SK-N-SH (cell line): ENCODE data around the gene RRM2. TPM values are rescaled to one million over a fixed set of nuclear protein-coding genes. Genes with fewer than 3 reads are reported as not detected.

Experiments
- CTCF ChIA-PET: fragments of 300-600, 350-600 bp; formaldehyde crosslinking; extraction: SDS; loops from one replicate; lab custom pipeline; 2021; lab: Yijun Ruan, JAX
- POLR2A ChIA-PET: fragments of 350-600 bp; sonication (Branson Sonifier 250); formaldehyde crosslinking; extraction: SDS; loops from one replicate; lab custom pipeline; 2020; ENCODE audit warnings: antibody characterized with exemption, inconsistent platforms; lab: Yijun Ruan, JAX
- DNase-seq: peaks from one replicate; pipeline ENCODE4 v3.0.0; 2012
- H2AFZ ChIP-seq: fragments of 200-600 bp; sonication (generic); 2 replicates; pipeline ENCODE4 v1.8.1; 2016; ENCODE audit warnings: antibody characterized with exemption, mild to moderate bottlenecking, low read depth
- H3F3A ChIP-seq: fragments of 200-600 bp; sonication (generic); replicated peaks from 2 replicates; pipeline ENCODE3; 2016; ENCODE audit warnings: antibody characterized with exemption, mild to moderate bottlenecking; ENCODE audit not compliant: insufficient read depth
- H3K27ac ChIP-seq, 2 experiments: fragments of 200-500 bp in 1 of 2; fragments of 200-600 bp in 1 of 2; sonication (Bioruptor generic) in 1 of 2; sonication (generic), shearing (Covaris generic) in 1 of 2; 2 replicates each; pipeline versions ENCODE4 v1.5.1 to v1.6.1; 2014 to 2016; ENCODE audit warnings: low read depth in 2 of 2, inconsistent platforms in 1 of 2, low read length in 1 of 2, mild to moderate bottlenecking in 1 of 2, mixed read lengths in 1 of 2
- H3K27me3 ChIP-seq: fragments of 200-600 bp; sonication (generic), shearing (Covaris generic); 2 replicates; pipeline ENCODE4 v1.6.1; 2016; ENCODE audit warnings: mixed run types; ENCODE audit not compliant: insufficient read depth
- H3K36me3 ChIP-seq, 2 experiments: fragments of 200-500 bp in 1 of 2; fragments of 200-600 bp in 1 of 2; sonication (Bioruptor generic) in 1 of 2; sonication (generic) in 1 of 2; replicated peaks in 1 of 2; 2 replicates each; pipeline versions ENCODE3 to v1.5.1; 2014 to 2016; ENCODE audit warnings: low read length in 1 of 2, mild to moderate bottlenecking in 1 of 2; ENCODE audit not compliant: insufficient read depth in 2 of 2, control insufficient read depth in 1 of 2
- H3K4me1 ChIP-seq, 2 experiments: fragments of 200-500 bp in 1 of 2; fragments of 200-600 bp in 1 of 2; sonication (Bioruptor generic) in 1 of 2; sonication (generic), shearing (Covaris generic) in 1 of 2; 2 replicates each; pipeline versions ENCODE4 v1.5.1 to v1.6.1; 2014 to 2016; ENCODE audit warnings: low read depth in 1 of 2, low read length in 1 of 2, mixed run types in 1 of 2; ENCODE audit not compliant: insufficient read depth in 2 of 2, control insufficient read depth in 1 of 2
- H3K4me2 ChIP-seq: fragments of 200-600 bp; sonication (generic), shearing (Covaris generic); 2 replicates; pipeline ENCODE4 v1.6.1; 2017; ENCODE audit warnings: mixed run types
- H3K4me3 ChIP-seq, 2 experiments: fragments of 200-500 bp in 1 of 2; fragments of 200-600 bp in 1 of 2; sonication (Bioruptor generic) in 1 of 2; sonication (generic), shearing (Covaris generic) in 1 of 2; 2 replicates each; pipeline versions ENCODE4 v1.5.1 to v1.8.1; 2014 to 2016; ENCODE audit warnings: low read depth in 2 of 2, inconsistent platforms in 1 of 2, low read length in 1 of 2, mild to moderate bottlenecking in 1 of 2, mixed read lengths in 1 of 2, moderate library complexity in 1 of 2
- H3K79me2 ChIP-seq: fragments of 200-600 bp; sonication (generic); 2 replicates; pipeline ENCODE4 v1.8.1; 2017; ENCODE audit warnings: mild to moderate bottlenecking; ENCODE audit not compliant: insufficient read depth
- H3K9ac ChIP-seq: fragments of 200-600 bp; sonication (generic); 2 replicates; pipeline ENCODE4 v1.6.1; 2017; ENCODE audit warnings: mixed run types
- H3K9me2 ChIP-seq: fragments of 200-600 bp; sonication (generic); 2 replicates; pipeline ENCODE4 v1.6.1; 2017; ENCODE audit warnings: mixed run types
- H3K9me3 ChIP-seq: fragments of 200-600 bp; sonication (generic); 2 replicates; pipeline ENCODE4 v1.6.1; 2017; ENCODE audit warnings: mixed run types, mild to moderate bottlenecking, moderate library complexity
- H4K20me1 ChIP-seq: fragments of 200-600 bp; sonication (generic); 2 replicates; pipeline ENCODE4 v1.6.1; 2017; ENCODE audit warnings: mild to moderate bottlenecking, mixed run types; ENCODE audit not compliant: insufficient read depth
- ELF1 ChIP-seq: IDR thresholded peaks from 2 replicates; pipeline ENCODE4 v1.4.0; 2012
- EP300 ChIP-seq, 2 experiments: IDR thresholded peaks; 2 replicates each; pipeline versions ENCODE4 v1.4.0 to v1.6.1; 2012; ENCODE audit warnings: borderline replicate concordance in 1 of 2, low read depth in 1 of 2, low read length in 1 of 2
- FOXM1 ChIP-seq: IDR thresholded peaks from 2 replicates; pipeline ENCODE4 v1.4.0; 2012; ENCODE audit warnings: low read depth, mild to moderate bottlenecking
- JUND ChIP-seq: IDR thresholded peaks from 2 replicates; pipeline ENCODE4 v1.4.0; 2012
- MEF2A ChIP-seq: IDR thresholded peaks from 2 replicates; pipeline ENCODE4 v1.4.0; 2012; ENCODE audit warnings: low read depth, borderline replicate concordance
- MXI1 ChIP-seq: IDR thresholded peaks from 2 replicates; pipeline ENCODE4 v1.6.1; 2012; ENCODE audit warnings: mild to moderate bottlenecking, low read depth, low read length, improper control_type of control experiment
- NFIC ChIP-seq: IDR thresholded peaks from 2 replicates; pipeline ENCODE4 v1.4.0; 2012; ENCODE audit warnings: borderline replicate concordance
- PBX3 ChIP-seq: IDR thresholded peaks from 2 replicates; pipeline ENCODE4; 2012
- RCOR1 ChIP-seq: fragments of 150-350 bp; IDR thresholded peaks from 2 replicates; pipeline ENCODE4 v1.6.1; 2017; ENCODE audit warnings: antibody characterized with exemption, low read length
- WGBS: methylation state at CpG from one replicate; pipeline ENCODE4 v1.1.6; 2017; ENCODE audit warnings: low lambda C conversion rate; 5-methylcytosine and 5-hydroxymethylcytosine counted together
- polyA plus RNA-seq, 3 experiments: library from polyadenylated mRNA; depleted of rRNA; stranded (reverse); fragments of >200 nt; gene quantifications; 2 replicates each; pipeline ENCODE4 v1.2.3, GENCODE V29; 2012
- TF ChIP-seq, protein P1 (sequence below): fragments of 150-350 bp; IDR thresholded peaks from 2 replicates; pipeline ENCODE4 v1.6.1; 2017; ENCODE audit warnings: antibody characterized with exemption, low read length, low read depth, borderline replicate concordance

RRM2 gene
- polyA plus RNA-seq, 1 of the 3 experiments (the other 2 are of a cell fraction) = 38.9 TPM

GRCh38 chr2:10125842-10126631 is 3.5 kb downstream of the RRM2 start:
- Histone ChIP-seq H3K9me2 (no peaks in the 10 kb centered on the region), H3K79me2 (peaks cover 96% of the 10 kb centered on the region)
- no peak for DNase-seq
- CTCF ChIA-PET = interaction anchor here (0.8 to 24.5 kb wide), 19 partner anchors 15 to 534 kb away, joined by 3 to 413 read pairs (median 13); partner anchors contain the start of gene HPCAL1
- TF ChIP-seq ELF1 = no peak
- no peak for TF ChIP-seq FOXM1
- no peak for TF ChIP-seq MEF2A
- no peak for TF ChIP-seq NFIC
- TF ChIP-seq PBX3 = no peak
- no peak for TF ChIP-seq JUND
- no peak for TF ChIP-seq MXI1
- no peak for TF ChIP-seq RCOR1
- TF ChIP-seq EP300 (IDR thresholded peaks at IDR 0.05; ENCODE audit: borderline replicate concordance in 1 of 2, low read depth in 1 of 2, low read length in 1 of 2) = no peak
- TF ChIP-seq, all 33 proteins: peak for 0
- peak overlapping the region in 1 of 2 experiments; percentile 76; a peak in 1 of 4 replicates for H3K27ac ChIP-seq
- H3K4me2 ChIP-seq = no peak overlapping the region
- no peaks in the 10 kb centered on the region for H3K9me3 ChIP-seq
- no peak overlapping the region; the same call in 1 of the 2 replicates for H2AFZ ChIP-seq
- H3K36me3 ChIP-seq = peaks cover 14 to 33% of the 10 kb centered on the region in 2 experiments
- H4K20me1 ChIP-seq = peaks cover 15% of the 10 kb centered on the region; the same call in 1 of the 2 replicates
- POLR2A ChIA-PET = interaction anchor here (0.7 to 4.7 kb wide), 5 partner anchors 160 to 321 kb away, joined by 3 to 25 read pairs (median 4); no protein-coding TSS in a partner anchor
- H3F3A ChIP-seq = peaks cover 16% of the 10 kb centered on the region
- H3K4me1 ChIP-seq = peaks cover 12 to 34% of the 10 kb centered on the region in 2 experiments; a peak in 3 of 4 replicates
- no peak overlapping the region for H3K9ac ChIP-seq
- 86% methylated on average over 6 of the region's 6 CpGs for WGBS
- H3K4me3 ChIP-seq = no peak overlapping the region
- no peaks in the 10 kb centered on the region for H3K27me3 ChIP-seq

GRCh38 chr2:10126632-10127026 is 4.1 kb downstream of the RRM2 start:
- peaks cover 16 to 33% of the 10 kb centered on the region in 2 experiments for H3K36me3 ChIP-seq
- peaks cover 95% of the 10 kb centered on the region for H3K79me2 ChIP-seq
- peaks cover 15% of the 10 kb centered on the region; the same call in 1 of the 2 replicates for H4K20me1 ChIP-seq
- H3K4me1 ChIP-seq = peaks cover 12 to 31% of the 10 kb centered on the region in 2 experiments; a peak in 3 of 4 replicates
- no peak overlapping the region for H2AFZ ChIP-seq
- H3K4me3 ChIP-seq = no peak overlapping the region
- no peak overlapping the region for H3K9ac ChIP-seq
- 68% methylated on average over 5 of the region's 5 CpGs for WGBS
- peak; percentile 26; the same call in 1 of the 2 replicates for TF ChIP-seq RCOR1
- TF ChIP-seq, protein P1, sequence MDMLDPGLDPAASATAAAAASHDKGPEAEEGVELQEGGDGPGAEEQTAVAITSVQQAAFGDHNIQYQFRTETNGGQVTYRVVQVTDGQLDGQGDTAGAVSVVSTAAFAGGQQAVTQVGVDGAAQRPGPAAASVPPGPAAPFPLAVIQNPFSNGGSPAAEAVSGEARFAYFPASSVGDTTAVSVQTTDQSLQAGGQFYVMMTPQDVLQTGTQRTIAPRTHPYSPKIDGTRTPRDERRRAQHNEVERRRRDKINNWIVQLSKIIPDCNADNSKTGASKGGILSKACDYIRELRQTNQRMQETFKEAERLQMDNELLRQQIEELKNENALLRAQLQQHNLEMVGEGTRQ = no peak
- ChIA-PET POLR2A (interaction anchor here (0.8 to 4.7 kb wide), 3 partner anchors 159 to 308 kb away, joined by 4 to 25 read pairs (median 5); no protein-coding TSS in a partner anchor), CTCF (interaction anchor here (0.8 to 24.5 kb wide), 10 partner anchors 14 to 309 kb away, joined by 3 to 413 read pairs (median 51); partner anchors contain the start of gene HPCAL1)
- peaks cover 16% of the 10 kb centered on the region for H3F3A ChIP-seq
- H3K9me2 ChIP-seq = no peaks in the 10 kb centered on the region
- no peaks in the 10 kb centered on the region for H3K9me3 ChIP-seq
- no peak overlapping the region; a peak in 1 of 4 replicates for H3K27ac ChIP-seq
- no peaks in the 10 kb centered on the region for H3K27me3 ChIP-seq
- DNase-seq = no peak
- H3K4me2 ChIP-seq = 0 out of 2 replicates have a peak overlapping the region, but pooled peaks have one; percentile 6
